GM21515 (cell line): ENCODE results near the gene MRPL36.
"Not testable (repeated sequence)": the region's sequence is repeated elsewhere in the genome, so short reads cannot be mapped to it uniquely, and the experiment has no call there.

Experiments
- ATAC-seq: cut with Tn5 transposase; IDR thresholded peaks from one replicate; pipeline ENCODE4 v1.9.1; 2021; ENCODE audit not compliant: unreplicated experiment

Gene MRPL36

GRCh38 chr5:1797103-1797800 lies 2.4 kb downstream of the MRPL36 start:
- ATAC-seq, result no peak

GRCh38 chr5:1796371-1797102 lies 3.1 kb downstream of the MRPL36 start:
- no peak for ATAC-seq

- ATAC-seq, result no peak
Observed at GRCh38 chr5:1795931-1796330, 3.7 kb downstream of the MRPL36 start.

DNA sequence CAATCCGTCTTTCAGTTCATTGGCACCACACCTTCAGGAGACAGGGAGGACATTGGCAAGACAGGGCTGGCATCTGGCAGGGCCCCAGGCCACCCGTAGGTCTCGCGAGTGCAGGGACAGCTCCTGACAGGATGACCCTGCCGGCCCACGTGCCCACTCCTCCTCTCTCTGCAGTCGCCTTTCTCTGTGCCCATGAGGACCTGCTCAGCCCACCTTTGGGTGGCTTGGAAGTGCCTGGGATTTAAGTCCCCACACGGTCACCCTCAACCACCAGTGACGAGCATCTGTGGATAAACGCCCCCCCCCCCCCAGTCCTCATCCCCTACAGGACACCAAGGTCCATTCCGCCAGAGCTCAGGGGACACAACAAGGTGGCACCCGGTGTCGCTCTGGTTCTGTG lies 4.1 kb downstream of the MRPL36 start:
- no peak for ATAC-seq

DNA sequence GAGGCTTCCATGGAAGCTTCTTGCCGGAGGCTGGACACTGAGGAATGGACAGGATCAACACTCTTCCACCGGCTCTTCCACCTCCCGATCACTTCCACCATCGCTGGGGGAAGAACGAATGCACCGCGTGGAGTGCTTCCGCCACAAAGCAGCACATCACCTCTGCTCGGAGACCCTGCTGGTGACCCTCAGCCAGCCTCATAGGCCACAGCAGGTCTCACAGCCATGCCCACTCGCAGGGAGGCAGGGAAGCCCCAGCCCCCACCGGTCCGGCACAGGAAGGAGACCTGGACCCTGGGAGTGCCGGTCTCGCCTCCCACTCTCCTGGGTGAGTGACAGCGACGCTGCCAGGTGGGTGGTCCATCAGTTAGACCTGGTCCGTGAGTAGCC lies 4.7 kb downstream of the MRPL36 start:
- no peak for ATAC-seq

GRCh38 chr5:1793966-1794900 lies 5.4 kb downstream of the MRPL36 start:
- no peak for ATAC-seq

- ATAC-seq, result no peak
Observed at GRCh38 chr5:1793301-1793740, 6.3 kb downstream of the MRPL36 start.

- peak; percentile 96 for ATAC-seq
Observed at GRCh38 chr5:1792842-1793266, 6.8 kb downstream of the MRPL36 start.

DNA sequence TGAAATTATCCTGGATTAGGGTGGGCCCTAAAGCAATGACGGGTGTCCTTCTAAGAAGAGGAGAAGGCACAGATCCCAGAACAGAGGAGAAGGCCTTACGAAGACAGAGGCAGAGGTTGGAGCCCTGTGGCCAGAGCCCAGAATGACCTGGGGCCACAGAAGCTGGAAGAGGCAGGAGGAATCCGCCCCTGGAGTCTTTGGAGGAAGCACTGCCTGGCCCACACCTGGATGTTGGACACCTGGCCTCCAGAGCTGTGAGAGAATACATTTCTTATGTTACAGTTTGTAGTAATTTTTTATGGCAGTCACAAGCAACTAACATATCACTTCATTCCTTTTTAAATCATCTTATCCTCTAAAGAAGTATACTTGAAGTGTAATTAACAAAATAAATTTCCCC lies 8.5 kb downstream of the MRPL36 start:
- no peak for ATAC-seq

- no peak for ATAC-seq
Observed at GRCh38 chr5:1789834-1790471, 9.7 kb downstream of the MRPL36 start.

DNA sequence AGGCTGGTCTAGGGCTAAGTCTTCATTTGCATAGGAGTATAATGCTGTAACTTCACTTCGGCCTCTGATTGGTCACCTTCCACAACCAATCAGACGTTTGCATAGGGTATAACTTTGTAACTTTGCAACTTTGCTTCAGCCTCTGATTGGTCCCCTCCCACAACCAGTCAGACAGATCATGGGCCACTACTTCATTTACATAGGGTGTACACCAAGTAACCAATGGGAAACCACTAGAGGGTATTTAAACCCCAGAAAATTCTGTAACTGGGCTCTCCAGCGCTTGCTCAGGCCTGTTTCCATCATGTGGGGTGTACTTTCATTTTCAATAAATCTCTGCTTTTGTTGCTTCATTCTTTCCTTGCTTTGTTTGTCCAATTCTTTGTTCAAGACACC lies 10.2 kb downstream of the MRPL36 start:
- not testable (repeated sequence) for ATAC-seq

DNA sequence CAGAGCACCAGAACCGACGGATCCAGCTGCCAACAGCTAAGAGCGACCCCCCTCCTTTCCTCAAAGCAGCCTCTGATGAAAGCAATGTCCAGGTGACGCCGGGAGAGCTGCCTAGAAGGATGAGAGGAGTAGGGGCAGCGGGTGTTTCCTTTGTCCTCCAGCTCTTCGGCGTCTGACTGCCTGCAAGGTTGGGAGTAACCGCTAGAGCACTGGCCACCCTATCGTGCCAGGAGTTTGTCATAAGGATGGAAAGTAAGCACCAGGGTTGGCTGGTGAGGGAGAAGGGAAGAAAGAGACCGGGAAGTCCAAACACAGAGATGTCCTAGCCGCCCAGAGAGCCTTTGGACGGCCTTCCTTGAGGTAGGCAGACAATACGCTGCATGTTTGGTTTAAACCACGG lies 10.8 kb downstream of the MRPL36 start:
- no peak for ATAC-seq

- ATAC-seq, result no peak
Observed at GRCh38 chr5:1788200-1788599, 11.4 kb downstream of the MRPL36 start.

GRCh38 chr5:1787472-1788047 lies 12.1 kb downstream of the MRPL36 start:
- ATAC-seq, result no peak

- ATAC-seq, result no peak
Observed at GRCh38 chr5:1786621-1787471, 12.8 kb downstream of the MRPL36 start.

DNA sequence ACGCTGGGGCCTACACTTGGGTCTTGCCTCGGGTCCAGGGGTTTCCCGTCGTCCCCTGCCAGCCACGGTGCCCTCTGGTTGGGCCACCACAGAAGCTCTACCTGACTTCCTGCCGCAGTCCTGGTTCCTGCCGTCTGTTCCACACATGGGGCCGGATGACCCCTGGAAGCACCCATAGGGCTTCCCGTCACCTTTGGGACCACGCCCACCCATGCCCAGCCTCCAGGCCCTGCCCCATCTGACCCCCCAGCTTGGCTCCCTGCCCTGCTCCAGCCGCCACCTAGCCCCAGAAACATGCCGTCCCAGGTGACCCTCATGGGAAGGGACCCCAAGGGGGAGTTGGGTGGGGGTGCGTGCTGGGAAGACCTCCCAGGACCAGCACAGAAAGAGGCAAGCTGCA lies 13.7 kb downstream of the MRPL36 start:
- no peak for ATAC-seq

- no peak for ATAC-seq
Observed at GRCh38 chr5:1785062-1785461, 14.6 kb downstream of the MRPL36 start.

DNA sequence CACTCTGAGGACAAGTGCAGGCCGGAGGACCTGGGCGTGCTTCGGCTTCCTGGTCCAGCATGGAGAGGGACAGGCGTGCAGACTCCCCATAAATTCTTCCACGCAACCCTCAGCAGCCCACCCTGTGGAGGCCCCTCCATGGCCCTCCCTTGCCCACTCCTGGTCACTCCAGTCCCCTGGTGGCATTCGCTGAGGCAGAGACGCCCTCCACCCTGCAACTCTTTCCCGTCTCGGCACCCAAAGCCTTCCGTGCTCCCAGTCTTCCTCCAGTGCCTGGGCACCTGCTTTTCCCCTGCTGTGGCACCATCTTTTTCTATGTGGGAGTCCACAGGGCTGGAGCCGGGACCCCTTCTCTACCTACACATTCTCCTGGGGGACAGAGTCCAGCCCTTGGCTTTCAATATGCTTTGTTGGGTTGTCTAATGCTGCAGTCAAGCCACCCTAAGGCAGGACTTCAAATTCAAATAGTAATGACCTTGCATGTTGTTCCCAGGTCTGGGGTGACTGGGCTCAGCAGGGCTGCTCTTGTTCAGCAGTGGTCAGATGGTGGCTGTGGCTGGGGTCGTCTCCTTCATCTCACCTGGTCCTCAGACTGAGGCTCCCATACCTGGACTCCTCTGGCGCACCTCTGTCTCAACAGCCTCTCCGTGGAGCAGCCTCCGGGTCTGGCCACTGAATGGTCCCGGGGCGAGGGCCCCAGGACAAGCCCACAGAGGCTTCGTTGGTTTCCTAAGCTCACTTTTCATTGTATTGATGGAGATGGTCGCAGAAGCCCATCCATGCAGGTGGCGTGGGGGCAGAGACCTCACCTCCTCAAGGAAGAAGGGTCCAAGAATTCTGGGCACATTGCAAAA lies 15.2 kb downstream of the MRPL36 start:
- no peak for ATAC-seq

DNA sequence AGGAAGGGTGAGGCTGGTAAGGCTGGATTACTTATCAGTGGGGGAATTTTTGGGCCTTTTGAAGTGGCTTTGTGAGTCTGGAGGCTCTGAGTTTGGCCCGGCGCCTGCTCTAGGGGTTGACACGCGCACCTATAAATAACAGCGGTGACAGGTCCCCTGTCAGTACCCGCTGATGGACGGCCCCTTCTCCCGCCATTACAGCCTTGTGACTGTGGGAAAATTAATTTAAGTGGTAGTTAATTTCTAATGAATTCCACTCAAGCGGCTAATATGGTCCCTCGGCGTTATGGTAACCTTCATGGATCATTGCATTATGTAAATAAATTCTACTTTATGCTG lies 16.5 kb downstream of the MRPL36 start:
- ATAC-seq, result peak; percentile 76
